ENCODE measurements around the gene CAMKV.

Gene CAMKV

DNA sequence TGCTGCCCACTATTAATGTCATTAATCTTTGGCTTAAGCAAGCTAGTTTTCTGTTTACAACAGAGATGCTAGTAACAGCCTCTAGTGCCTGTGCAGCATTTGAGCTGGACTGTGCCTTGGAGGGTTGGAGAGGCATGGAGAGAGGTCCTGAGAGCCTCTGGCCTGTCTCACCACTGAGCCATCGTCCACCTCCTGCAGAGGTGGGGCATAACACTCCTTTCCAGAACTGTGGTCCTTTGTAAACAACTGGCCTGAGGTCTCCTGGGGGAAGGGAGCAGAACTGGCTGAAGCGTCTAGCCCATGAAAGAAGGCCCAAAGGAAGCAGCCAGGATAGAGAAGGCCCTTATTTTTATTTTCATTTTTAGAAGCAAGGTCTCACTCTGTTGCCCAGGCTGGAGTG, 10.0 kb upstream of the CAMKV start:
- no peak overlapping the region for H3K4me3 ChIP-seq (ENCODE audit: low read depth, low read length)
- no peak for DNase-seq (ENCODE audit: low read depth)
- TF ChIP-seq CTCF (IDR thresholded peaks at IDR 0.05; ENCODE audit: low read depth, low read length, missing control alignments): no peak
- in situ Hi-C loops (cut with HindIII; ENCODE audit: low sequenced_read_pairs): no loop called here

DNA sequence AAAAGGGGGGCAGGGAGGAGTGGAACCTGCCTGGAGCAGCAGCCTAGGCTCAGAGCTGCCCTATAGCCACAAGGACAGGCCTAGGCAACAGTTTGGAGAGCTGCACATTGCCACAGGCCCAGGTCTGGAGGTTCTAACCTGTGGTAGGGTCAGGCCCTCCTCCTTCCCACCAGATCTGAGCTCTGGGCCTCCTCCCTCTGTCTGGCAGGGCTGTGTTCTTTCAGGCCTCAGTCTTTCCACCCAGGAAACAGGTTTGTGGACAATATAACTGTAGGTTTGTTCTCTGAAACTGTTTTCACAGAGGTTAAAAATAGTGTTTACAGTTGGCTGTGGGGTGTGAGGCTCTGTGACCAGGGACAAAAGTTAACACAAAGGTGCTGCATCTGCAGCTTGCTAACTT, 9.0 kb upstream of the CAMKV start:
- in situ Hi-C loops (cut with HindIII; ENCODE audit: low sequenced_read_pairs): no loop called here

GRCh38 chr3:49877716-49878115, 8.0 kb upstream of the CAMKV start:
- TF ChIP-seq CTCF (IDR thresholded peaks at IDR 0.05; ENCODE audit: low read depth, low read length, missing control alignments): no peak
- no peak overlapping the region for H3K4me3 ChIP-seq (ENCODE audit: low read depth, low read length)
- in situ Hi-C loops (cut with HindIII; ENCODE audit: low sequenced_read_pairs): no loop called here
- no peak for DNase-seq (ENCODE audit: low read depth)

More for the DNA sequence above, 9.0 kb upstream of the CAMKV start:
- TF ChIP-seq CTCF (IDR thresholded peaks at IDR 0.05; ENCODE audit: low read depth, low read length, missing control alignments): no peak
- no peak for DNase-seq (ENCODE audit: low read depth)
- H3K4me3 ChIP-seq (ENCODE audit: low read depth, low read length): no peak overlapping the region

- no peak for TF ChIP-seq CTCF (IDR thresholded peaks at IDR 0.05; ENCODE audit: low read depth, low read length, missing control alignments)
- H3K4me3 ChIP-seq (ENCODE audit: low read depth, low read length): no peak overlapping the region
- no peak for DNase-seq (ENCODE audit: low read depth)
- in situ Hi-C loops (cut with HindIII; ENCODE audit: low sequenced_read_pairs): no loop called here
Observed at GRCh38 chr3:49876567-49876966, 6.9 kb upstream of the CAMKV start.

GRCh38 chr3:49873623-49874022, 3.9 kb upstream of the CAMKV start:
- no peak overlapping the region for H3K4me3 ChIP-seq (ENCODE audit: low read depth, low read length)
- no peak for DNase-seq (ENCODE audit: low read depth)
- in situ Hi-C loops (cut with HindIII; ENCODE audit: low sequenced_read_pairs): loop anchor here (25.0 kb wide), 2 partner anchors 136 to 189 kb away; no protein-coding TSS in a partner anchor
- TF ChIP-seq CTCF (IDR thresholded peaks at IDR 0.05; ENCODE audit: low read depth, low read length, missing control alignments): no peak

DNA sequence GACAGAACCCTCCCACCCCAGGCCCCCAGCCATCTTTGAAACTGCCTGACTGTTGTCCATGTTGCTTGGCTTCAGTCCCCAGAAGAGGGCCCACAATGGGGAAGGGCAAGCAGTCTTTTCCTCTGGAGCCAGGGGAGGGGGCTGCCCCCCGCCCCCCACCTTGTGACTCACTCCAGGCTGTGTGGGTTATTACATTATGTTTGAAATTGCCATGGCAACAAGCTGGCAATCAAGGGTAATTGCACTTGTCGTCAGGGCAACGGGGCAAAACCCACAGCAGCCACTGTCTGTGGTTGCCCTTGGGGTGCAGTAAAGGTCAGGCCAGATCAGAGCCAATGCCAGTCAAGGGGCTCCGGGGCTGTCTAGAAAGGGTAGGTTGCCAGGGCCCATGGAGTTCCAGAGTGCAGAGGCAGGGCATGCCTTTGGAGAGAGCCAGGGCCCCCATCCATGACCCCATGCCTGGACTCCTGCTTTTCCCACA, 3.1 kb upstream of the CAMKV start:
- TF ChIP-seq CTCF (IDR thresholded peaks at IDR 0.05; ENCODE audit: low read depth, low read length, missing control alignments): no peak
- DNase-seq (ENCODE audit: low read depth): no peak
- in situ Hi-C loops (cut with HindIII; ENCODE audit: low sequenced_read_pairs): loop anchor here (25.0 kb wide), 2 partner anchors 136 to 189 kb away; no protein-coding TSS in a partner anchor
- H3K4me3 ChIP-seq (ENCODE audit: low read depth, low read length): no peak overlapping the region

Measured in astrocyte of the cerebellum (primary cell).